ENCODE results near the gene EIF5B.

Gene EIF5B

DNA sequence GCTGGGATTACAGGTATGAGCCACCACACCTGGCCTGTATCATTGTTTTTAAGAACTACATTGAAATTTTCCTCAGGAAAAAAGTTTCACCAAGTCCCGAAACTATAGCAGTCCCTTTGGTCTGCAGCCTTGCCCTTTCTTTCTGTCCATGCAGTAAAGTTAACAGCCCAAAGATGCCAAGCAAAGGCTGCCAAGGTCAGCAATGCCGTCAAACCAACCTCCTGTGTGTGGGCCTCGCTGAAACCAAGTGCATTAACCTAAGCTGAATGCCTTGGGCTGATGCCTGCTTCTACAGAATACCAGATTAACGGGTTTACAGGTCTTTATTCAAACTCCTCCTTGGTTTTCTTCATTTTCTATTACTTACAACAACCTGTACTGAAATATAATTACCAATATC is 73.1 kb downstream of the EIF5B start:
- DNase-seq, result no peak

- DNase-seq, result no peak
Observed at GRCh38 chr2:99414566-99414965, 77.4 kb downstream of the EIF5B start.

DNA sequence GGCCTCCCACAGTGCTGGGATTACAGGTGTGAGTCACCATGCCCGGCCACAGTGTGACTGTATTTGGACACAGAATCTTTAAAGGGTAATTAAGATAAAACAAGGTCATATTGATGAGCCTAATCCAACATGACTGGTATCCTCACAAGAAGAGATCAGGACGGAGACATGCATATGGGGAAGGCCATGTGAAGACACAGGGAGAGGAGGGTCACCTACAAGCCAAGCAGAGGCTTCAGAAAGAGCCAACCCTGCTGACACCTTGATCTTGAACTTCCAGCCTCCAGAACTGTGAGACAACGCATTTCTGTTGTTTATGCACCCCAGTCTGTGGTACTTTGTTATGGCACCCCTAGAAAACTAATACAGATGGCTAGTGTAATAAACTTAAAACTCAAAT is 80.2 kb downstream of the EIF5B start:
- DNase-seq, result no peak

DNA sequence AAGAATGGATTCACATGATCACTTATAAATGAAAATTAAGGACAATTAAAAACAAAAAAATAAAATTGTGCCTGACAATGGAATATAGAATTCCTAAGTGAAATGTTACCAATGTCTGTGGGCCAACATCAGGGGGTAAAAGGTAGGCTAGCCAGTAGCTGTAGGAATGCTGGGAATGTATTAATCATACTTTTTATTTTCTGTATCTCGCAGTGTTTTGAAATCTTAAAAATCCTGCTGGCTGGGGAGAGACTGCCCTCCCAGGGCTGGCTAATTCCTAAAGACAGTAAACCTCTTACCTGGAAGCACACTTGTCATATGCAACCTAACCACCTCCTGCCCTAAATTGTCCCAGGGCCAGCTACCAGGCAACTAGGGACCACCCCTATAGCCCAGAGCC is 82.8 kb downstream of the EIF5B start:
- DNase-seq, result no peak

- DNase-seq, result no peak
Observed at GRCh38 chr2:99420751-99421299, 83.6 kb downstream of the EIF5B start.

DNA sequence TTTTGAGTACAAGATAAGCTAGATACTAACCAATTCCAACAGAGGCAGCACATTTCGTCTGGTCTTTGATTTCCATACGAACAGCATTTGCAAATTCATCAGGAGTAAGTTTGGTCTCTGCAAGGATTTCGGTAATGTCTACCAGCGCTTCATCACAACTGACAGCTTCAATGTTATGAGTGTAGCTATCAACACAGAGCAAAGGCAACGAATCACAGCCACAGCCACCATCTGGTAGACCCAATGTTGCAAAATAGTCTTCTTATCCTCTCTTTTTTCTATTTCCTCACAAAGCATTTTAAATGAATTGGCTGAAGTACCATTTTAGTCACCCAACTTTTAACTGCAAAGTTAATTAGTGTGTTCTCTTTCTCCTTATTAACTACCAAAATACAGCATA is 84.3 kb downstream of the EIF5B start:
- DNase-seq, result no peak

GRCh38 chr2:99422599-99422998 is 85.4 kb downstream of the EIF5B start:
- no peak for DNase-seq

GRCh38 chr2:99424371-99424770 is 87.2 kb downstream of the EIF5B start:
- DNase-seq, result no peak

DNA sequence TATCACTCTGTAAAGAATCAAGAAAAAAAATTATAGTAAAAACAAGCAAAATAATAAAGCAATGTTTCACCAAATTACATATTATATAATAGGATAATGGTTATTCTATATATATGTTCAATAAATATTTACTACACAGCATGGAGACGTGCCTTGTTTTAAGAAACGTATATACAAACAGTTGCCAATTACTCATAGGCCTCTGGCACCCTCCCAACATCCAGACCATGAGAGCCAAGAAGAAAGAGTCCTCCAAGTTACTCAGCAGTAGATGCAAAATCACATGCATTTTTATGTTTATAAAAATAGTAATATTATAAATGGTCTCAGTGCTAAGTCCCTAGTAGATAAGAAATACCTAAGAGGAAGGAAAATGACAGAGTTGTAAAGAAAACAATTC is 87.8 kb downstream of the EIF5B start:
- no peak for DNase-seq

DNA sequence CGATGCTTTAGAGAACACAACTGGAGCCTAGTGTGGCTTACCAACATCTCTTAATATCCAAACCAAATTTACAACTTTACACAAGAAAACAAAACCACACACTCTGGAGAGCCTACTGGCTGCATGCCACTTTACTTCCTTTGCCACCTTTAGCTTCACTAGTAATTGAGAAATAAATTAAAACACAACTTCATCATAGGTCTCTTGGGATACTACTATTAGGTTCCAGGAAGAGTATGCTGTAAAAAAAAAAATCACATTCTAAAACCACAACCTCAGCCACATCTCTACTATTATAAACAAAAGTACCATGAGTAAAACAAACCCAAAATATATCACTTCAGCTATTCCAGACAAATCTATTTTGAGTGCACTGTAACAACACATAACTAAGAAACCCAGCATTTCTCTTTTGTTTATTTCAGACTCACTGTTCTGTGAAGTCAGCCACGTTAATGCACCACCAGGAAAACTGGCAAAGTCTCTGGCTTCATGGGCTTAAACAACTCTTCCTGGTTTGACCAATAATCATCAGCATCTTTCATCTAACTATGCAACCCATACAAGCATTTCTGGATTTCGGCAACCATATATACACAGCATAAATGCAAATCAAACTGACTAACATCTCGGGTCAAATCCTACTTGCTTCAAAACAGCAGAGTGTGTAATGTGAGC is 93.6 kb downstream of the EIF5B start:
- DNase-seq, result no peak

- DNase-seq, result no peak
Observed at GRCh38 chr2:99431587-99432275, 94.5 kb downstream of the EIF5B start.

GRCh38 chr2:99433340-99433739 is 96.2 kb downstream of the EIF5B start:
- no peak for DNase-seq

- DNase-seq, result no peak
Observed at GRCh38 chr2:99436874-99437273, 99.7 kb downstream of the EIF5B start.

- no peak for DNase-seq
Observed at GRCh38 chr2:99439971-99440505, 102.8 kb downstream of the EIF5B start.

DNA sequence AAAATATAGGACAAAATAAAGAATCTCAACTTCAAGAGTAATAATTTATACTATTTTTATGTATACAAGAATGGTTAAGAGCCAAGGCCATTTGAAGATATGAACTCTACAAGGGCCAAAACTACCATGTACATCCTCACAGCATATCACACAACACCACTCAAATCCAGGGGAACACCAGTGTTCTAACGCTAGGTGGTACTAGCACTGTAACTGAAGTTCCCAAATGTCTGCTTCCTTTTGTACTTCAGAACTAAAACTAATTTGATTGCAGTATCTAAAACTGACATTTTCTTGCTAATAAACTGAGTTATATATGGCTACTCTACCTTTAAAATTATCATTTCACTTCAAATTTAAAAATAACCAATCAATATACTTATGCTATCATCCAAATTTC is 105.6 kb downstream of the EIF5B start:
- DNase-seq, result no peak

DNA sequence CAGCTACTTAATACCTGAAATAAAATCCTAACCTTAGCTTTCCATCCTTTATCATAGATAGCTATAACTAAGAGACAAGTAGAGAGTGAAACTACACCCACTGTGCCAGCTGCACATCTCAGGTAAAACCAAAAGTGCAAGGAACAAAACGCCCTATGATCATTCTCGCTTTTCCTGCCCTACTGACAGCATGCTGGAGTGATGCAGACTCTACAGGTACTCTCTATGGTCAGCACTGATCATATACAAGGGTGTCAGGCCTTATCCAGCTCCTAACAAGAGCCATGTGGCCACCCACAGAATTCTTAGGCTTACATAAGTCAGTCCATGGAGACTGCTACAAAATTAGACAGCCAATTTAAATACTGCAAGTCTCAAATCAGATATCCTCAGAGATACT is 107.0 kb downstream of the EIF5B start:
- DNase-seq, result no peak

DNA sequence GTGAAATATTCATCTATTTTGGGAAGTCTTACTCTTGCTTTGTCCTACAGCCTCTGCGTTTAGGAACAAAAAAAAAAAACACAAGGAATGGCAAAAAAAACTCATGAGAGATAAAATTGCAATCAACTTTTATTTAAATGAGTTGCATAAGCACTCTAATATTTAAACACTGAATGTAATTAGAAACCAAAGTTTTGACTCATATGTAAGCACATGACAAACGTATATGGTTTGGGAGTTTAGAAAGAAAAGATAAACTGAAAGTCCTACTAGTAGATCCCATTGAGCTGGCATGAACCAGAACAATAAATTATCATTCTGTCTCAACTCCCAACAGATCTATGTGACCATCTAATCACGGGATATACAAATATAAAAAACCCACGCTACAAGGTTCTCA is 107.9 kb downstream of the EIF5B start:
- no peak for DNase-seq

DNA sequence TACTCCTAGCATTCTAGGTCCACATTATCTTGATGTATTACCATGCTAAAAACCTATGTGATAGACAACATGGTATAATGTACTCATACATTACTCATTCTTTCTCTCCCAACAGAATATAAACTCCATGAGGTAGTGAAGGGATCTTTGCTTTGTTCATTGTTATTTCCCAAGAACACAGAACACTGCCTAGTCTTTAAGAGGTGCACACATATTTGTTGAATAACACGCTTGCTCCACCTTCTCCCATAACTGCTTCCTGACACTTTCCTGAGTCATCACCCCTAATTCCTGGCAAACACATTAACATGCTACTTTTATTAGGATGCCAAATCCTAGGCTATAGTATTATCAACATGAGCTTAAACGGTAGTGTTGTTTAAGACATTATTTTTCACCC is 111.4 kb downstream of the EIF5B start:
- DNase-seq, result no peak

DNA sequence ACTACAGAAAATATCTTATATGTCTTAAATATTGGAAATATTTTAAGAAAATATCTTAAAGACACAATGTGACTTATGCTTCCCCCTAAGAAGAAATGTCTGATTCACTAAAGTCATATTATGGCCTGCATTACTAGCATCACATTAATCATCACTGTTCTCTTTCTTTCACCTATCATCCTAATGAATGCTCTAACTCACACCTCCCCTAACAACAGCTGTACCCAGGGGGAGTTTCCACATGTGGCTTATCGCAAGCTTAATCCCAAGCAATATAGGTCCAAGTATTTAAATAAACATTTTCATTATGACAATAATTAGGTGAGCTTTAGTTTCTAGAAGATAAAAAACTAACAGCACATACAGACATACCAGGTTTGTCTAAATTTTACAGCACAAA is 113.0 kb downstream of the EIF5B start:
- no peak for DNase-seq
